Gastrocnemius medialis (tissue), 4 donors: ENCODE measurements around the gene TRABD2A.

Source experiments
- POLR2A ChIP-seq, 2 donors: fragments of 450-650 bp; IDR thresholded peaks; one replicate each; pipeline ENCODE4 v1.6.1; 2017; ENCODE audit warnings: antibody characterized with exemption in 2 of 2, mild to moderate bottlenecking in 2 of 2, moderate library complexity in 2 of 2
- TF ChIP-seq, protein P1 (sequence below), 5 experiments: fragments of 450-650 bp in 3 of 5; fragments of 200-600 bp in 2 of 5; sonication (generic) in 2 of 5; IDR thresholded peaks in 4 of 5; conservative IDR thresholded peaks in 1 of 5; 1 replicate in 4 of 5; 2 replicates in 1 of 5; pipeline ENCODE4 v1.5.1; 2016 to 2019; ENCODE audit warnings: antibody characterized with exemption in 5 of 5, mild to moderate bottlenecking in 3 of 5, moderate library complexity in 3 of 5

DNA sequence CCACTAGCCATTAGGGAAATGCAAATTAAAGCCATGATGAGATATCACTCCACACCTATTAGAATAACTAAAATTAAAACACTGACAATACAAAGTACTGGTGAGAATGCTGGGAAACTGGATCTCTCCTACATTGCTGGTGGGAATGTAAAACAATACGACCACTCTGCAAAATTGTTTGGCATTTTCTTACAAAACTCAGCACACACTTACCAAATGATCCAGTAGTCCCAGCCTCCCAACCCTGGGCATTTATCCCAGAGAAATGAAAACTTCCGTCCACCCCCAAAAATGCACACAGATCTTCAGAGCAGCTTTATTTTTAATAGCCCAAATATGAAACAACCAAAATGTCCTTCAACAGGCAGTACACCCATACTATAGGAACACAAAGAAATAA is 15.7 kb upstream of the TRABD2A start:
- TF ChIP-seq, protein P1, sequence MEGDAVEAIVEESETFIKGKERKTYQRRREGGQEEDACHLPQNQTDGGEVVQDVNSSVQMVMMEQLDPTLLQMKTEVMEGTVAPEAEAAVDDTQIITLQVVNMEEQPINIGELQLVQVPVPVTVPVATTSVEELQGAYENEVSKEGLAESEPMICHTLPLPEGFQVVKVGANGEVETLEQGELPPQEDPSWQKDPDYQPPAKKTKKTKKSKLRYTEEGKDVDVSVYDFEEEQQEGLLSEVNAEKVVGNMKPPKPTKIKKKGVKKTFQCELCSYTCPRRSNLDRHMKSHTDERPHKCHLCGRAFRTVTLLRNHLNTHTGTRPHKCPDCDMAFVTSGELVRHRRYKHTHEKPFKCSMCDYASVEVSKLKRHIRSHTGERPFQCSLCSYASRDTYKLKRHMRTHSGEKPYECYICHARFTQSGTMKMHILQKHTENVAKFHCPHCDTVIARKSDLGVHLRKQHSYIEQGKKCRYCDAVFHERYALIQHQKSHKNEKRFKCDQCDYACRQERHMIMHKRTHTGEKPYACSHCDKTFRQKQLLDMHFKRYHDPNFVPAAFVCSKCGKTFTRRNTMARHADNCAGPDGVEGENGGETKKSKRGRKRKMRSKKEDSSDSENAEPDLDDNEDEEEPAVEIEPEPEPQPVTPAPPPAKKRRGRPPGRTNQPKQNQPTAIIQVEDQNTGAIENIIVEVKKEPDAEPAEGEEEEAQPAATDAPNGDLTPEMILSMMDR (IDR thresholded peaks at IDR 0.05 in 4 of 5, conservative IDR thresholded peaks at IDR 0.05 in 1 of 5): no peak
- no peak for TF ChIP-seq POLR2A (IDR thresholded peaks at IDR 0.05)
